Astrocyte (in vitro differentiated cells and primary cell): ENCODE results near the gene EXOC4. TPM values are rescaled to one million over a fixed set of nuclear protein-coding genes. Genes with fewer than 3 reads are reported as not detected.

Experiments used
- DNase-seq: peaks from one replicate; pipeline ENCODE4 v3.0.0-alpha.2; 2010; ENCODE audit warnings: low read depth
- FAIRE-seq: peaks from 2 replicates; lab custom pipeline; 2011; peaks lifted over from hg19 to GRCh38; lab: Jason Lieb, UNC
- H2AFZ ChIP-seq: 2 replicates; pipeline ENCODE4 v1.6.0; 2012; ENCODE audit warnings: low read depth, low read length, inconsistent platforms
- H3K27ac ChIP-seq: 2 replicates; pipeline ENCODE4 v1.5.1; 2011; ENCODE audit warnings: low read depth, low read length, inconsistent platforms
- H3K27me3 ChIP-seq: 2 replicates; pipeline ENCODE4 v1.6.0; 2011; ENCODE audit warnings: low read length, inconsistent platforms; ENCODE audit not compliant: insufficient read depth
- H3K36me3 ChIP-seq: 2 replicates; pipeline ENCODE4 v1.5.1; 2011; ENCODE audit warnings: low read length, inconsistent platforms; ENCODE audit not compliant: insufficient read depth
- H3K4me1 ChIP-seq: 2 replicates; pipeline ENCODE4 v1.5.1; 2011; ENCODE audit warnings: low read length, inconsistent platforms; ENCODE audit not compliant: insufficient read depth
- H3K4me2 ChIP-seq: 2 replicates; pipeline ENCODE4 v1.6.0; 2012; ENCODE audit warnings: low read length, inconsistent platforms
- H3K4me3 ChIP-seq: 2 replicates; pipeline ENCODE4 v1.5.1; 2011; ENCODE audit warnings: low read depth, mild to moderate bottlenecking, low read length, inconsistent platforms; ENCODE audit not compliant: insufficient read depth
- H3K79me2 ChIP-seq: 2 replicates; pipeline ENCODE4 v1.6.0; 2012; ENCODE audit warnings: mild to moderate bottlenecking, low read length, inconsistent platforms; ENCODE audit not compliant: insufficient read depth
- H3K9ac ChIP-seq: 2 replicates; pipeline ENCODE4 v1.6.0; 2012; ENCODE audit warnings: mild to moderate bottlenecking, low read length, inconsistent platforms
- H3K9me3 ChIP-seq: 2 replicates; pipeline ENCODE4 v1.5.1; 2012; ENCODE audit warnings: low read depth, mild to moderate bottlenecking, low read length, inconsistent platforms; ENCODE audit not compliant: insufficient read depth
- H4K20me1 ChIP-seq: 2 replicates; pipeline ENCODE4 v1.6.0; 2012; ENCODE audit warnings: low read length, inconsistent platforms; ENCODE audit not compliant: insufficient read depth
- H3K27ac Mint-ChIP-seq: one replicate; pipeline ENCODE4 v1.8.0; 2021; ENCODE audit warnings: mild to moderate bottlenecking, mixed read lengths; ENCODE audit not compliant: unreplicated experiment
- H3K27me3 Mint-ChIP-seq: one replicate; pipeline ENCODE4 v1.8.0; 2021; ENCODE audit warnings: low read depth, mixed read lengths; ENCODE audit not compliant: unreplicated experiment
- H3K36me3 Mint-ChIP-seq: one replicate; pipeline ENCODE4 v1.8.0; 2021; ENCODE audit warnings: low read depth, mixed read lengths; ENCODE audit not compliant: unreplicated experiment
- H3K4me1 Mint-ChIP-seq: one replicate; pipeline ENCODE4 v1.8.0; 2021; ENCODE audit warnings: low read depth, mixed read lengths; ENCODE audit not compliant: unreplicated experiment
- H3K4me3 Mint-ChIP-seq: one replicate; pipeline ENCODE4 v1.8.0; 2021; ENCODE audit warnings: mild to moderate bottlenecking, moderate library complexity, mixed read lengths; ENCODE audit not compliant: unreplicated experiment
- H3K9me3 Mint-ChIP-seq: one replicate; pipeline ENCODE4 v1.8.0; 2021; ENCODE audit warnings: mild to moderate bottlenecking, mixed read lengths; ENCODE audit not compliant: unreplicated experiment
- EZH2 ChIP-seq: IDR thresholded peaks from 2 replicates; pipeline ENCODE4 v1.6.1; 2012; ENCODE audit warnings: mild to moderate bottlenecking, low read length, inconsistent platforms; ENCODE audit not compliant: insufficient read depth
- total RNA-seq: library from RNA; stranded (reverse); gene quantifications from 2 replicates; pipeline ENCODE4 v1.2.1, GENCODE V29; 2021
- TF ChIP-seq, protein P1 (sequence below): IDR thresholded peaks from 2 replicates; pipeline ENCODE4 v1.5.1; 2011; ENCODE audit warnings: low read depth, mild to moderate bottlenecking, inconsistent platforms, low read length, moderate library complexity; ENCODE audit not compliant: insufficient read depth

The EXOC4 gene
- total RNA-seq, 1 donor from 2014 or later, result 57.5 TPM

DNA sequence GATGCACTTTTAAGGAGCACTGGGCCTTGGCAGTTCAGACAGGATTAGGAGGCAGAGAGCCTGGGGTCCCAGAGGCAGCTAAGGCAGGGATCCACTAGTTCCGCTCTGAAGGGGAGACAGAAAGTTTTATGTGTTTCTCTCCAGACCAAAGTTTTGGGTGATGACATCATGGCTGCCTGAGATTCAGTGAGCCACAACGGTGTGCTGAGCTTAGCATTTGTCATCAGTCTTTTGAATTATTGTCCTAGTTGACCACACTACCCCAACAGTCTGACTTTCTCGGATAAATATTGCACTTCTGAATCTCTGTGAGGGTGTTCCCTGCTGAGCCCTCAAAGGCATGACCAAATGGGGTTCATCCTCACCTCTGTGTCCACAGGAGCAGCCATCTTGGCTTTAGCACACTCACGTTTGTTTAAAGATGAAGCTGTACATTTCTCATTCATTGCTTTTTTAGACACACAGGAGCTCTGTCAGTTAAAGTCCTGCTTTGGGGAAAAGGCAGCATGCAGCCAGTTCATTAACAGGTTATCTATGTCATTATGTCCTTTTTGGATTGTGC is 576.5 kb downstream of the EXOC4 start:
- H3K79me2 ChIP-seq, result no peaks in the 10 kb centered on the region
- peak; percentile 80 for DNase-seq
- H3K36me3 ChIP-seq, result no peaks in the 10 kb centered on the region
- H3K4me2 ChIP-seq, result peak overlapping the region; percentile 30
- no peaks in the 10 kb centered on the region for H3K9me3 ChIP-seq
- H3K9ac ChIP-seq, result no peak overlapping the region
- FAIRE-seq, result no peak
- no peak overlapping the region for H3K4me3 ChIP-seq
- peak overlapping the region; percentile 0 for H2AFZ ChIP-seq
- TF ChIP-seq EZH2, result no peak
- TF ChIP-seq, protein P1, sequence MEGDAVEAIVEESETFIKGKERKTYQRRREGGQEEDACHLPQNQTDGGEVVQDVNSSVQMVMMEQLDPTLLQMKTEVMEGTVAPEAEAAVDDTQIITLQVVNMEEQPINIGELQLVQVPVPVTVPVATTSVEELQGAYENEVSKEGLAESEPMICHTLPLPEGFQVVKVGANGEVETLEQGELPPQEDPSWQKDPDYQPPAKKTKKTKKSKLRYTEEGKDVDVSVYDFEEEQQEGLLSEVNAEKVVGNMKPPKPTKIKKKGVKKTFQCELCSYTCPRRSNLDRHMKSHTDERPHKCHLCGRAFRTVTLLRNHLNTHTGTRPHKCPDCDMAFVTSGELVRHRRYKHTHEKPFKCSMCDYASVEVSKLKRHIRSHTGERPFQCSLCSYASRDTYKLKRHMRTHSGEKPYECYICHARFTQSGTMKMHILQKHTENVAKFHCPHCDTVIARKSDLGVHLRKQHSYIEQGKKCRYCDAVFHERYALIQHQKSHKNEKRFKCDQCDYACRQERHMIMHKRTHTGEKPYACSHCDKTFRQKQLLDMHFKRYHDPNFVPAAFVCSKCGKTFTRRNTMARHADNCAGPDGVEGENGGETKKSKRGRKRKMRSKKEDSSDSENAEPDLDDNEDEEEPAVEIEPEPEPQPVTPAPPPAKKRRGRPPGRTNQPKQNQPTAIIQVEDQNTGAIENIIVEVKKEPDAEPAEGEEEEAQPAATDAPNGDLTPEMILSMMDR, result no peak
- no peak overlapping the region for H3K27ac ChIP-seq
- peaks cover 1% of the 10 kb centered on the region for H3K36me3 Mint-ChIP-seq
- peaks cover 9% of the 10 kb centered on the region for H3K4me1 ChIP-seq
- no peaks in the 10 kb centered on the region for H4K20me1 ChIP-seq
- H3K27me3 ChIP-seq, result no peaks in the 10 kb centered on the region
- H3K4me1 Mint-ChIP-seq, result peaks cover 8% of the 10 kb centered on the region
- H3K27me3 Mint-ChIP-seq, result no peaks in the 10 kb centered on the region
- H3K4me3 Mint-ChIP-seq, result no peak overlapping the region
- no peak overlapping the region for H3K27ac Mint-ChIP-seq
- H3K9me3 Mint-ChIP-seq, result no peaks in the 10 kb centered on the region

DNA sequence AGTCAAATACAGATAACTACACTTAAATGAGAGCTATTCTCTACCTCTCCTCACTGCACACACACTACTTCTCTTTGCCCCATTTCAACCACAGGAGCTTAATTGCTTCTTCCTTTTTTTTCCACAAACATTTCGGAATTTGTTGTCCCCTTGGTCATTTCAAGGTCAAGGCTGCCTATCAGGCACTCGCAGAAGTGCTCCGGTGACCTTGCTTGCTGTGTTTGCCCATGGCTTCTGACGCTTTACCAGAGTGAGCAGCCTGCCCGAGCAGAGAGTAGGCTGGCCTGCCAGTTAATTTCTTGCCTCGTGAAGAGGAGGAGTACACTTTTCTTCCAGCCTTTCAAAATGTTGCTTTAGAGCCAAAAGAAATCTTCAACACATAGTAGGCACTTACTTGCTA is 577.2 kb downstream of the EXOC4 start:
- Mint-ChIP-seq H3K36me3 (peaks cover 1% of the 10 kb centered on the region), H3K9me3 (no peaks in the 10 kb centered on the region), H3K27me3 (no peaks in the 10 kb centered on the region), H3K4me1 (peaks cover 8% of the 10 kb centered on the region), H3K27ac (no peak overlapping the region), H3K4me3 (no peak overlapping the region)
- TF ChIP-seq, protein P1, result no peak
- Histone ChIP-seq H3K27me3 (no peaks in the 10 kb centered on the region), H3K36me3 (no peaks in the 10 kb centered on the region), H3K4me3 (no peak overlapping the region), H3K9me3 (no peaks in the 10 kb centered on the region), H3K27ac (no peak overlapping the region), H3K4me2 (no peak overlapping the region), H3K79me2 (no peaks in the 10 kb centered on the region), H3K4me1 (peaks cover 9% of the 10 kb centered on the region), H2AFZ (no peak overlapping the region), H4K20me1 (no peaks in the 10 kb centered on the region), H3K9ac (no peak overlapping the region)
- DNase-seq (no peak), FAIRE-seq (no peak)

DNA sequence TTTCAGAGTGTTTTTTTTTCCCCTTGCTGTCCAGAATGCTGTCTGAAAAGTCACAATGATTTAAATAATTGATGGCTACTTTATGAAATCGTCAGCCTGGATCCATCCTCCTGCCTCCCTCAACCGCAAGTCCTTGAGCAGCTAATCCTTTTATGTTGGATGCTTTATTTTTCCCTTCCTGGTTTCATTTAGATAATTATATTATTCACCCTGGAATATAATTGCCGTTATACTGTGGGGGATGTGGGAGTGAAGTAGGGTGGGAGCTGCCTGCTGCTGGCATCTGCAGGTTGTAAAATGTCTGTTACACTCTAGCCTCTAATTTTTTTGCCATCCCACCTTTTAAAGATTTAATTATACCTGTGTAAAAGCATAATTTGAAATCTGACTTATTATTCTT is 583.8 kb downstream of the EXOC4 start:
- H3K4me1 ChIP-seq, result no peaks in the 10 kb centered on the region
- no peak overlapping the region for H2AFZ ChIP-seq
- no peak overlapping the region for H3K4me3 Mint-ChIP-seq
- H3K36me3 ChIP-seq, result no peaks in the 10 kb centered on the region
- no peaks in the 10 kb centered on the region for H3K9me3 ChIP-seq
- TF ChIP-seq EZH2, result no peak
- TF ChIP-seq, protein P1, result no peak
- H3K36me3 Mint-ChIP-seq, result peaks cover 1% of the 10 kb centered on the region
- peaks cover 16% of the 10 kb centered on the region for H3K4me1 Mint-ChIP-seq
- DNase-seq, result no peak
- no peak overlapping the region for H3K27ac ChIP-seq
- no peak for FAIRE-seq
- H4K20me1 ChIP-seq, result no peaks in the 10 kb centered on the region
- no peak overlapping the region for H3K4me3 ChIP-seq
- H3K27ac Mint-ChIP-seq, result no peak overlapping the region
- no peak overlapping the region for H3K4me2 ChIP-seq
- H3K79me2 ChIP-seq, result no peaks in the 10 kb centered on the region
- no peak overlapping the region for H3K9ac ChIP-seq
- H3K27me3 Mint-ChIP-seq, result no peaks in the 10 kb centered on the region
- no peaks in the 10 kb centered on the region for H3K9me3 Mint-ChIP-seq
- H3K27me3 ChIP-seq, result no peaks in the 10 kb centered on the region
